ENCODE data around the gene PAEP.

The PAEP gene

GRCh38 chr9:135551031-135551430, 10.5 kb upstream of the PAEP start:
- no peak for DNase-seq (ENCODE audit: low read depth in 2 of 2)

GRCh38 chr9:135551456-135551855, 10.1 kb upstream of the PAEP start:
- DNase-seq (ENCODE audit: low read depth in 2 of 2): no peak

- DNase-seq (ENCODE audit: low read depth in 2 of 2): no peak
These were observed 9.4 kb upstream of the PAEP start for GRCh38 chr9:135552021-135552697.

GRCh38 chr9:135552698-135553171, 8.8 kb upstream of the PAEP start:
- no peak for DNase-seq (ENCODE audit: low read depth in 2 of 2)

- no peak for DNase-seq (ENCODE audit: low read depth in 2 of 2)
These were observed 6.8 kb upstream of the PAEP start for GRCh38 chr9:135554718-135555117.

GRCh38 chr9:135555203-135555602, 6.4 kb upstream of the PAEP start:
- DNase-seq (ENCODE audit: low read depth in 2 of 2): no peak

GRCh38 chr9:135555910-135556309, 5.6 kb upstream of the PAEP start:
- no peak for DNase-seq (ENCODE audit: low read depth in 2 of 2)

GRCh38 chr9:135559606-135560005, 1.9 kb upstream of the PAEP start:
- DNase-seq (ENCODE audit: low read depth in 2 of 2): no peak

- no peak for DNase-seq (ENCODE audit: low read depth in 2 of 2)
These were observed 734 bp downstream of the PAEP start for GRCh38 chr9:135562235-135562745.

GRCh38 chr9:135563039-135563476, 1.5 kb downstream of the PAEP start:
- no peak for DNase-seq (ENCODE audit: low read depth in 2 of 2)

GRCh38 chr9:135563858-135564257, 2.3 kb downstream of the PAEP start:
- no peak for DNase-seq (ENCODE audit: low read depth in 2 of 2)

GRCh38 chr9:135565141-135565628, 3.6 kb downstream of the PAEP start:
- no peak for DNase-seq (ENCODE audit: low read depth in 2 of 2)

- DNase-seq (ENCODE audit: low read depth in 2 of 2): no peak
These were observed 4.1 kb downstream of the PAEP start for GRCh38 chr9:135565636-135566035.

GRCh38 chr9:135566552-135566951, 5.0 kb downstream of the PAEP start:
- DNase-seq (ENCODE audit: low read depth in 2 of 2): no peak

GRCh38 chr9:135567311-135567710, 5.8 kb downstream of the PAEP start:
- no peak for DNase-seq (ENCODE audit: low read depth in 2 of 2)

GRCh38 chr9:135568026-135568425, 6.5 kb downstream of the PAEP start:
- DNase-seq (ENCODE audit: low read depth in 2 of 2): no peak

- DNase-seq (ENCODE audit: low read depth in 2 of 2): no peak
These were observed 8.9 kb downstream of the PAEP start for GRCh38 chr9:135570456-135570855.

- no peak for DNase-seq (ENCODE audit: low read depth in 2 of 2)
These were observed 10.7 kb downstream of the PAEP start for GRCh38 chr9:135572233-135572632.

- no peak for DNase-seq (ENCODE audit: low read depth in 2 of 2)
These were observed 11.6 kb downstream of the PAEP start for GRCh38 chr9:135573124-135573523.

GRCh38 chr9:135574331-135574730, 12.8 kb downstream of the PAEP start:
- no peak for DNase-seq (ENCODE audit: low read depth in 2 of 2)

- no peak for DNase-seq (ENCODE audit: low read depth in 2 of 2)
These were observed 13.4 kb downstream of the PAEP start for GRCh38 chr9:135574943-135575342.

GRCh38 chr9:135575995-135576631, 14.6 kb downstream of the PAEP start:
- DNase-seq (ENCODE audit: low read depth in 2 of 2): no peak

- no peak for DNase-seq (ENCODE audit: low read depth in 2 of 2)
These were observed 15.7 kb downstream of the PAEP start for GRCh38 chr9:135577256-135577655.

Data from stimulated activated CD4-positive, alpha-beta T cell treated with anti-CD3 and anti-CD28 coated beads, Interleukin-12 subunit alpha, Interleukin-12 subunit beta, amount 100 ng/mL, for 24 hours (primary cell).